CD8-positive, alpha-beta memory T cell (primary cell): Measurements from ENCODE around the gene TRPM8. TPM values are rescaled to one million over a fixed set of nuclear protein-coding genes. Genes with fewer than 3 reads are reported as not detected.
A peak's percentile ranks its signal among the peaks of the same experiment; 100 is the strongest.

Experiments
- CTCF ChIA-PET: fragments of 350-600 bp; sonication (Branson Sonifier 250); formaldehyde crosslinking; loops from one replicate; lab custom pipeline; 2021; ENCODE audit warnings: antibody characterized with exemption; lab: Charles Lee
- POLR2A ChIA-PET: fragments of 350-600 bp; sonication (Branson Sonifier 250); formaldehyde crosslinking; loops from one replicate; lab custom pipeline; 2021; ENCODE audit warnings: antibody characterized with exemption; lab: Charles Lee
- DNase-seq, 5 donors: peaks; one replicate each; pipeline versions ENCODE4 v3.0.0 to v3.0.0-alpha.2; 2020 to 2022; ENCODE audit warnings: mixed read lengths in 1 of 5
- H3K27ac ChIP-seq: one replicate; pipeline ENCODE4 v1.7.0; 2013; ENCODE audit warnings: low read depth, mild to moderate bottlenecking, low read length, moderate library complexity
- H3K27me3 ChIP-seq: 2 replicates; pipeline ENCODE4 v1.7.0; 2013; ENCODE audit warnings: low read length, mild to moderate bottlenecking; ENCODE audit not compliant: insufficient read depth, poor library complexity, severe bottlenecking
- H3K36me3 ChIP-seq: 2 replicates; pipeline ENCODE4 v1.7.0; 2013; ENCODE audit warnings: mild to moderate bottlenecking, low read length, moderate library complexity; ENCODE audit not compliant: insufficient read depth
- H3K4me1 ChIP-seq: 2 replicates; pipeline ENCODE4 v1.7.0; 2013; ENCODE audit warnings: mild to moderate bottlenecking, low read length, moderate library complexity; ENCODE audit not compliant: insufficient read depth
- H3K4me3 ChIP-seq: 2 replicates; pipeline ENCODE4 v1.7.0; 2013; ENCODE audit warnings: mild to moderate bottlenecking, low read length
- H3K9me3 ChIP-seq: 2 replicates; pipeline ENCODE4 v1.7.0; 2013; ENCODE audit warnings: mild to moderate bottlenecking, low read length
- H3K27ac Mint-ChIP-seq, 8 donors: one replicate each; pipeline ENCODE4 v1.8.0; 2020 to 2021; ENCODE audit warnings: mixed read lengths in 8 of 8, mild to moderate bottlenecking in 6 of 8, inconsistent platforms in 3 of 8, moderate library complexity in 3 of 8
- H3K27me3 Mint-ChIP-seq, 2 donors: one replicate each; pipeline ENCODE4 v1.8.0; 2020 to 2021; ENCODE audit warnings: mixed read lengths in 2 of 2, mild to moderate bottlenecking in 1 of 2, moderate library complexity in 1 of 2
- H3K36me3 Mint-ChIP-seq, 3 donors: one replicate each; pipeline ENCODE4 v1.8.0; 2020 to 2021; ENCODE audit warnings: mixed read lengths in 3 of 3, inconsistent platforms in 1 of 3, mild to moderate bottlenecking in 1 of 3
- H3K4me1 Mint-ChIP-seq, 3 donors: one replicate each; pipeline ENCODE4 v1.8.0; 2020 to 2021; ENCODE audit warnings: mixed read lengths in 3 of 3, inconsistent platforms in 1 of 3, mild to moderate bottlenecking in 1 of 3
- H3K4me3 Mint-ChIP-seq, 7 donors: one replicate each; pipeline ENCODE4 v1.8.0; 2020 to 2021; ENCODE audit warnings: mixed read lengths in 7 of 7, mild to moderate bottlenecking in 6 of 7, moderate library complexity in 4 of 7, inconsistent platforms in 2 of 7
- H3K9me3 Mint-ChIP-seq, 5 donors: one replicate each; pipeline ENCODE4 v1.8.0; 2020 to 2022; ENCODE audit warnings: mixed read lengths in 5 of 5, mild to moderate bottlenecking in 3 of 5, moderate library complexity in 2 of 5, inconsistent platforms in 1 of 5
- polyA plus RNA-seq: library from polyadenylated mRNA; unstranded; fragments of 300-500 nt; fragmentation: Illumina TruSeq; gene quantifications from one replicate; pipeline ENCODE4 v1.2.3, GENCODE V29; 2021
- total RNA-seq, 2 experiments: library from RNA; stranded (reverse); gene quantifications; one replicate each; pipeline ENCODE4 v1.2.3, GENCODE V29; 2021

TRPM8 gene
- total and polyA plus RNA-seq, 3 experiments from 2014 or later: not detected

GRCh38 chr2:233976690-233977294 lies 59.6 kb downstream of the TRPM8 start:
- Mint-ChIP-seq H3K27ac (peak overlapping the region in 7 of 8 donors; percentile 62 to 92 (median 72)), H3K27me3 (no peaks in the 10 kb centered on the region), H3K4me3 (peak overlapping the region in 5 of 7 donors; percentile 2 to 67 (median 27)), H3K9me3 (no peaks in the 10 kb centered on the region), H3K4me1 (peaks cover 37 to 39% (median 38%) of the 10 kb centered on the region in 3 donors), H3K36me3 (peaks cover 0 to 9% (median 0%) of the 10 kb centered on the region in 3 donors)
- H3K27ac ChIP-seq: no peak overlapping the region
- DNase-seq: peak in 2 of 5 donors; percentile 53 to 64
- ChIA-PET POLR2A (no interaction called here), CTCF (interaction anchor here (0.9 to 1.9 kb wide), 4 partner anchors 13 to 524 kb away, joined by 3 to 9 read pairs (median 4); partner anchors contain the start of gene ARL4C)
- H3K27me3 ChIP-seq: no peaks in the 10 kb centered on the region
- H3K4me1 ChIP-seq: peaks cover 25% of the 10 kb centered on the region
- no peaks in the 10 kb centered on the region for H3K9me3 ChIP-seq
- no peak overlapping the region for H3K4me3 ChIP-seq
- no peaks in the 10 kb centered on the region for H3K36me3 ChIP-seq

GRCh38 chr2:233977296-233977837 lies 60.2 kb downstream of the TRPM8 start:
- H3K4me3 ChIP-seq: no peak overlapping the region
- H3K9me3 ChIP-seq: no peaks in the 10 kb centered on the region
- H3K36me3 ChIP-seq: no peaks in the 10 kb centered on the region
- ChIA-PET CTCF (interaction anchor here (0.9 to 1.9 kb wide), 5 partner anchors 12 to 523 kb away, joined by 3 to 9 read pairs (median 4); partner anchors contain the start of gene ARL4C), POLR2A (no interaction called here)
- H3K27ac ChIP-seq: no peak overlapping the region
- Mint-ChIP-seq H3K9me3 (no peaks in the 10 kb centered on the region), H3K27me3 (no peaks in the 10 kb centered on the region), H3K4me3 (peak overlapping the region in 5 of 7 donors; percentile 2 to 67 (median 49)), H3K4me1 (peaks cover 37 to 39% (median 38%) of the 10 kb centered on the region in 3 donors), H3K36me3 (peaks cover 0 to 9% (median 0%) of the 10 kb centered on the region in 3 donors), H3K27ac (peak overlapping the region in 7 of 8 donors; percentile 62 to 92 (median 72))
- H3K27me3 ChIP-seq: no peaks in the 10 kb centered on the region
- peaks cover 25% of the 10 kb centered on the region for H3K4me1 ChIP-seq
- no peak for DNase-seq

- Histone ChIP-seq H3K4me3 (no peak overlapping the region), H3K27ac (no peak overlapping the region), H3K9me3 (no peaks in the 10 kb centered on the region), H3K36me3 (no peaks in the 10 kb centered on the region), H3K27me3 (no peaks in the 10 kb centered on the region), H3K4me1 (peaks cover 25% of the 10 kb centered on the region)
- H3K27me3 Mint-ChIP-seq: no peaks in the 10 kb centered on the region
- H3K4me1 Mint-ChIP-seq: peaks cover 37 to 43% (median 38%) of the 10 kb centered on the region in 3 donors
- H3K36me3 Mint-ChIP-seq: peaks cover 0 to 14% (median 0%) of the 10 kb centered on the region in 3 donors
- H3K9me3 Mint-ChIP-seq: peaks cover 0 to 4% (median 0%) of the 10 kb centered on the region in 5 donors
- no peak for DNase-seq
- POLR2A ChIA-PET: no interaction called here
- H3K4me3 Mint-ChIP-seq: no peak overlapping the region
- H3K27ac Mint-ChIP-seq: no peak overlapping the region
- CTCF ChIA-PET: no interaction called here
Measured at GRCh38 chr2:233979748-233980147, 62.6 kb downstream of the TRPM8 start.

GRCh38 chr2:233980955-233981561 lies 63.9 kb downstream of the TRPM8 start:
- Histone ChIP-seq H3K9me3 (no peaks in the 10 kb centered on the region), H3K4me1 (peaks cover 25% of the 10 kb centered on the region), H3K36me3 (no peaks in the 10 kb centered on the region), H3K27ac (no peak overlapping the region), H3K4me3 (no peak overlapping the region), H3K27me3 (no peaks in the 10 kb centered on the region)
- POLR2A ChIA-PET: no interaction called here
- Mint-ChIP-seq H3K4me1 (peaks cover 37 to 48% (median 42%) of the 10 kb centered on the region in 3 donors), H3K36me3 (peaks cover 0 to 22% (median 0%) of the 10 kb centered on the region in 3 donors), H3K4me3 (no peak overlapping the region), H3K27ac (no peak overlapping the region), H3K9me3 (peaks cover 0 to 7% (median 0%) of the 10 kb centered on the region in 5 donors), H3K27me3 (no peaks in the 10 kb centered on the region)
- DNase-seq: no peak
- CTCF ChIA-PET: interaction anchor here (1.5 kb wide), 1 partner anchor 155 kb away, joined by 3 read pairs; no protein-coding TSS in a partner anchor

GRCh38 chr2:233981574-233982420 lies 64.6 kb downstream of the TRPM8 start:
- H3K36me3 ChIP-seq: no peaks in the 10 kb centered on the region
- peaks cover 0 to 9% (median 0%) of the 10 kb centered on the region in 5 donors for H3K9me3 Mint-ChIP-seq
- peak overlapping the region in 1 of 7 donors; percentile 8 for H3K4me3 Mint-ChIP-seq
- no peaks in the 10 kb centered on the region for H3K27me3 Mint-ChIP-seq
- H3K27ac ChIP-seq: no peak overlapping the region
- DNase-seq: no peak
- H3K4me1 Mint-ChIP-seq: peaks cover 33 to 43% (median 37%) of the 10 kb centered on the region in 3 donors
- H3K27me3 ChIP-seq: no peaks in the 10 kb centered on the region
- H3K4me3 ChIP-seq: no peak overlapping the region
- H3K27ac Mint-ChIP-seq: peak overlapping the region in 1 of 8 donors; percentile 15
- ChIA-PET POLR2A (no interaction called here), CTCF (interaction anchor here (1.5 kb wide), 1 partner anchor 154 kb away, joined by 3 read pairs; no protein-coding TSS in a partner anchor)
- peaks cover 19% of the 10 kb centered on the region for H3K4me1 ChIP-seq
- no peaks in the 10 kb centered on the region for H3K9me3 ChIP-seq
- peaks cover 0 to 25% (median 0%) of the 10 kb centered on the region in 3 donors for H3K36me3 Mint-ChIP-seq

- Mint-ChIP-seq H3K9me3 (peaks cover 0 to 10% (median 0%) of the 10 kb centered on the region in 5 donors), H3K27ac (no peak overlapping the region), H3K4me1 (peaks cover 25 to 35% (median 29%) of the 10 kb centered on the region in 3 donors), H3K27me3 (no peaks in the 10 kb centered on the region), H3K4me3 (no peak overlapping the region), H3K36me3 (peaks cover 0 to 27% (median 0%) of the 10 kb centered on the region in 3 donors)
- CTCF ChIA-PET: no interaction called here
- Histone ChIP-seq H3K27me3 (no peaks in the 10 kb centered on the region), H3K36me3 (no peaks in the 10 kb centered on the region), H3K4me3 (no peak overlapping the region), H3K9me3 (no peaks in the 10 kb centered on the region), H3K27ac (no peak overlapping the region), H3K4me1 (peaks cover 12% of the 10 kb centered on the region)
- DNase-seq: no peak
- POLR2A ChIA-PET: no interaction called here
Measured at GRCh38 chr2:233982421-233983121, 65.4 kb downstream of the TRPM8 start.

- Mint-ChIP-seq H3K4me1 (peaks cover 23 to 34% (median 29%) of the 10 kb centered on the region in 3 donors), H3K36me3 (peaks cover 3 to 36% (median 6%) of the 10 kb centered on the region in 3 donors), H3K9me3 (peaks cover 1 to 18% (median 7%) of the 10 kb centered on the region in 5 donors), H3K27ac (no peak overlapping the region), H3K4me3 (no peak overlapping the region), H3K27me3 (no peaks in the 10 kb centered on the region)
- no peak overlapping the region for H3K4me3 ChIP-seq
- no peaks in the 10 kb centered on the region for H3K36me3 ChIP-seq
- H3K4me1 ChIP-seq: peaks cover 5% of the 10 kb centered on the region
- no peaks in the 10 kb centered on the region for H3K9me3 ChIP-seq
- no peaks in the 10 kb centered on the region for H3K27me3 ChIP-seq
- CTCF ChIA-PET: no interaction called here
- no peak overlapping the region for H3K27ac ChIP-seq
- POLR2A ChIA-PET: no interaction called here
- no peak for DNase-seq
Measured at GRCh38 chr2:233983445-233983844, 66.3 kb downstream of the TRPM8 start.
